SHP77 (cell line): ENCODE results near the gene USP24.
"Not testable (repeated sequence)": the region's sequence is repeated elsewhere in the genome, so short reads cannot be mapped to it uniquely, and the experiment has no call there.

Experiments used
- DNase-seq, 2 experiments: peaks; one replicate each; lab custom pipeline; 2025; lab: John Stamatoyannopoulos, UW

USP24 gene

DNA sequence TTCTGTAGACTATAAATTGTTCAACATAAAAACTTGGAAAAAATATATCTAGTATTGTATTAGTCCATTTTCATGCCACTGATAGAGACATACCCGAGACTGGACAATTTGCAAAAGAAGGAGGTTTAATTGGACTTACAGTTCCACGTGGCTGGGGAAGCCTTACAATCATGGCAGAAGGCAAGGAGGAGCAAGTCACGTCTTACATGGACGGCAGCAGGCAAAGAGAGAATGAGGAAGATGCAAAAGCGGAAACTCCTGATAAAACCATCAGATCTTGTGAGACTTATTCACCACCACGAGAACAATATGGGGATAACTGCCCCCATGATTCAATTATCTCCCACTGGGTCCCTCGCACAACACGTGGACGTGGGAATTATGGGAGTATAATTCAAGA lies 15.4 kb downstream of the USP24 start:
- not testable (repeated sequence) for DNase-seq

- DNase-seq: no peak
Measured at GRCh38 chr1:55198044-55198443, 17.1 kb downstream of the USP24 start.

GRCh38 chr1:55197099-55197498 lies 18.1 kb downstream of the USP24 start:
- no peak for DNase-seq

DNA sequence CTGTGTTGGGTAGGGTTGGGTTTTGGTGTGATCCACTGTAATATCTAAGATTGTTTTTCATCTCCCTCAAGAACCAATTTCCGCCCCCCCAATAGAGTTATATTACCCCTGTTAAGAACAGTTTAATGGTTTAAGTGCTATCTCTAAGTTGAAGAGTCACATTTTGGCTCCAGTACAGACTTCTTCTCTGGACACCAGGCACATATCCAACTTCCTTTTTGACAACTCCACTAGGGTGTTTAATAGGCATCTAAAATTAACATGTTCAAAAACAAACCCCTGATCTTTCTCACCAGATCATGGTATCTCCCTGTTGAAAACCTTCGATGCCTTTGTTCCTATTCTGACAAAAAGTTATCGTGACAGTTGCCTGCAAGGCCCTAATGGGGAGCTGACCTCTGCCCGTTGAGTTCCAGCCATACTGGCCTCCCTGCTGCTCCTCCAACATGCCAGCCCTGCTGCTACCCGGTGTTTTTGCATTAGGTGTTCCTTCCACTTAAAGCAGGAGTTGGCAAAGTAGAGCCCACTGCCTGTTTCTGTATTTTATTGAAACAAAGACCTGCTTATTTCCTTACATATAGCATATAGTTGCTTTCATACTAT lies 18.6 kb downstream of the USP24 start:
- DNase-seq: no peak

- no peak for DNase-seq
Measured at GRCh38 chr1:55195521-55196233, 19.5 kb downstream of the USP24 start.

DNA sequence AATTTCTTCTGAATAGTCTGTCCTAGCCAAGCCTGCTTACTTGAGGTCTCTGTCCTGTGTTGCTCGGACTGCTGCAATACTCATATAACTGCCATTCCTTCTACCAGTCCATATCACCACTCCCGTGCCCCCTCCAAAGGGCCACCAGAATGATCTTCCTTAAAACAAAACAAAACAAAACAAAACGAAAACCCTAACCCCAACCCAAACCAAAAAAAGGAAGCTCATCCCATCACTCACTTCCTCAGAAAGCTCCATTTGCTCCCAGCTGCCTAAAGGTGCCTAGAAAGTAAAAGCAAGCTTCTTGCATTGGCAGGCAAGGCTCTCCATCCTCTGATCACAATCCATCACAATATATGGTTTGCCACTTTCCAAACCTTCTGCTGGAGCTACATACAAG lies 20.3 kb downstream of the USP24 start:
- DNase-seq: no peak

GRCh38 chr1:55192093-55192492 lies 23.1 kb downstream of the USP24 start:
- no peak for DNase-seq

GRCh38 chr1:55191219-55191952 lies 23.8 kb downstream of the USP24 start:
- DNase-seq: not testable (repeated sequence)

DNA sequence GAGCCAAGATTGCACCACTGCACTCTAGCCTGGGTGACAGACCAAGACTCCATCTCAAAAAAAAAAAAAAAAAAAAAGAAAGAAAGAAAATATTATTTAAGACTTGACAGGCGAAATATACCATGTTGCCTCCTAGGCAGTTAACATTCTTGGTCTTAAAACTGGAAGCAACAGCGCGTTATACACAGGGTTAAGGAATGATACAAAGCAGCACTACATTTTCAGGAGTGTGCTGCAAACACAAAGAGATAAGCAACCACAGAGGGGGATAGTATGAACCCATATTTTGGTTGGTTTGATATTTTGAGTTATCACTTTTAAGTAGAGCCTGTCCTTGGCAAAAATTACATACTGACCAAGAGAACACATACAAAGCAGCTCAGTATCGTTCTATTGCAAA lies 25.1 kb downstream of the USP24 start:
- no peak for DNase-seq

- no peak for DNase-seq
Measured at GRCh38 chr1:55188909-55189308, 26.3 kb downstream of the USP24 start.

DNA sequence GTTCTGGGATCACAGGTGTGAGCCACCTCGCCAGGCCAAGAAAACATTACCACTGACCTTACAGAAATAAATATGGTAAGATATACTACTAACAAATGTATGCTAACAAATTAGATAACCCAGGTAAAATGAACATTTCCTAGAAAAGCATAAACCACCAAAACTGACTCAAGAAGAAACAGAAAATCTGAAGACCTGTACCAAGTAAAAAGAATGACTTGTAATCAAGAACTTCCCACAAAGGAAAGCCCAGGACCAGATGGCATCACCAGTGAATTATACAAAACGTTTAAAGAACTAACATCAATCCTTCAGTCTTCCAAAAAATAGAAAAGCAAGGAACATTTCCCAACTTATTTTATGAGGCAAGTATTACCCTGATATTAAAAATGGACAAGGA lies 29.3 kb downstream of the USP24 start:
- no peak for DNase-seq

DNA sequence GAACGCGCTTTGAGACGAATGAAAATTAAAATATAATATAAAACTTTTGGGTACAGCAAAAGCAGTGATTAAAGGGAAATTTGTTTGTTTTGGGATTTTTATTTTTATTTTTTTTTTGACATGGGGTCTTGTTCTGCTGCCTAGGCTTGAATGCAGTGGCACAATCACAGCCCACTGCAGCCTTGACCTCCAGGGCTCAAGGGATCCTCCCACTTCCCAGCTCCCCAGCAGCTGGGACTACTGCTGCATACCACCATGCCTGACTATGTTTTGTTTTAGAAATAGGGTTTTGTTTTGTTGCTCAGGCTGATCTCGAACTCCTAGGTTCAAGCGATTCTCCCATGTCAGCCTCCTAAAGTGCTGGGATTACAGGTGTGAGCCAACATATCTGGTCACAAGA lies 30.3 kb downstream of the USP24 start:
- DNase-seq: no peak

DNA sequence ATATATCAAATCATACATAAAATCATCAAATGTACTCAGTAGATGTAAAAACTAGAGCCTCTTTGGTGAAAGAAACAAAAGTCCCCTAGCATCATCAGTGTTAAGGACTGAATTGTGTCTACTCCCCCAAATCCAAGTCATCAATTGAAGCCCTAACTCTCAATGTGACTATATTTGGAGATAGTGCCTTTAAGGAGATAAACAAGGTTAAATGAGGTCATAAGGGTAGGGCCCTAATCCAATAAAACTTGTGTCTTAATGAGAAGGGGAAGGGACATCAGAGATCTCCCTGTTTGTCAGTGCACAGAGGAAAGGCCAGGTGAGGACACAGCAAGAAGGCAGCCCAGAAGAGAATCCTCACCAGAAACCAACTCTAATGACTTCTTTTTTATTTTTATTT lies 33.5 kb downstream of the USP24 start:
- DNase-seq: no peak

GRCh38 chr1:55180075-55180670 lies 35.0 kb downstream of the USP24 start:
- no peak for DNase-seq

DNA sequence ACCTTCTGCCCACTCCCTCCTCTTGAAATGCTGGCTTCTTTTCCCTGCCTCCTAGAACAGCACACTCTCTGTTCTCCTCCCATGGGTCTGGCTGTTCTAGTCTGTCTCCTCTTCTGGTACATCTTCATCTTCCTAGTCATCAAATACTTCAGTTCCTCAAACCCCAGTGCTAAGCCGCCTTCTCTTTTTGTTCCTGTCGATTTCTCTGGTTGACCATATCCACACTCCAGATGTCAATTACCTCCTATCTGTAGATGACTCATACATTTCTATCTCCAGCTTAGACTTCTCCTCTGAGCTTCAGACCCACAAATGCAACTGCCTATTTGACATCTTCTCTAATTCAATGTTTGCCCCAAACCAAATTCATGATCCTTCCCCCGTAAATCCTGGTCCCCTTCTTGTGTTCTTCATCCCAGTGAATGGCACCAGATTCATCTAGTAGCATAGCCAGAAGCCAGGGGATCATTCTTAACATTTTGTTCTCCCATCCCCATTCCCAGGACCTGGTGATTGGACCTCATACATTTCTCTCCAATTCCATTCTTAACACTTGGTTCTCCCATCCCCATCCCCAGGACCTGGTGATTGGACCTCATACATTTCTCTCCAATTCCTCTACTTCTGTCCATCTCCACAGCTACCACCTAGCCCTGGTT lies 35.9 kb downstream of the USP24 start:
- DNase-seq: no peak

DNA sequence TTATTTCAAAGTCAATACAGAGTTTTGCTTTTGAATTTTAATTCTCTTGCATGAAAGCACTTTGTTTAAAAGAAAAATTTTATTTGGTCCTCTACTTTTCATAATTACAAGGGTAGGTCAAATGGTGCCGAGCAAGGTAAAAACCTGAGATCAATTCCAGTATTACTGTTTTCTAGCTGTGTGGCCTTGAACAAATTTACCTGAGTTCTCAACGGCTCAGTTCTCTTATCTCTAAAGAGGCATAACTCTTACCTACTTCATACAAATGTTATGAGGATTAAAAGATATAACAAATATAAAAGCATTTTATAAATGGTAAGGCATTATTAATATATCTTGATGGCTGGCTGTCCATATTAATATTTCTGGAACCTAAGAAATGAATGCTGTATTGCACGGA lies 42.5 kb downstream of the USP24 start:
- no peak for DNase-seq

GRCh38 chr1:55172272-55172671 lies 42.9 kb downstream of the USP24 start:
- DNase-seq: no peak

DNA sequence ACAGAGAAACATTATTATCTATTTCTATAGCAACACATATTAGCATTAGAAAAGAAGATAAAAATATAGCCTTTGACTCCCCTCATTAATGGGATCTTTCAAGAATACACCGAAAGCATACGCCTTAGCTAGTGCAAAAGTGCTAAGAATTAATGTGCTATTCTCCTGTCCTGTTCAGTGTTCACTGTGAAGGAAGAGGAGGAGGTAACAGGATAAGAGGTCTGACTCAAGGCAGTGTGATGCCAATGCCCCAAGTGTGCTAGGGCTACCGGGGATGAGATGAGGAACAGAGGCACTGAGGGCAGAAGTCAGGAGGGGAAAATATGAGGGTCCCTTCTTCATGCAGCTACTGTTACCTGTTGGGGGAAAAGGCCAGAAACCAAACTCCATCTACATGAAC lies 43.5 kb downstream of the USP24 start:
- no peak for DNase-seq

- DNase-seq: no peak
Measured at GRCh38 chr1:55170426-55170825, 44.7 kb downstream of the USP24 start.

DNA sequence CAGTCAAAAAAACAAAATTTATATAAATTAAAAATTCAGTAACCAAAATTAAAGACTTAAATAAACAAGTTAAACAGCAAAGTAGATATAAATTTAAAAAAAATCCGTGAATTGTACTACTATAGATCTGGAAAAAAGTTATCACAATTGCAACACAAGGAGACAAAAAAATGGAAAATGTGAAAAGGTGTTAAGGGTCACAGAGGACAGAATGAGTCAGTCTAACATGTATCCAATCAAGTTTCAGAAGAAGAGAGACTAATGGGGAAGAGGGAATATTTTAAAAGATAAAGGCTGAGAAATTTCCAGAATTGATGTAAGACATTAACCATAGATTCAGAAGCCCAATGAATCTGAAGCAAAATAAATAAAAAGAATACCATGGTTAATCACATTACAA lies 46.0 kb downstream of the USP24 start:
- DNase-seq: no peak

DNA sequence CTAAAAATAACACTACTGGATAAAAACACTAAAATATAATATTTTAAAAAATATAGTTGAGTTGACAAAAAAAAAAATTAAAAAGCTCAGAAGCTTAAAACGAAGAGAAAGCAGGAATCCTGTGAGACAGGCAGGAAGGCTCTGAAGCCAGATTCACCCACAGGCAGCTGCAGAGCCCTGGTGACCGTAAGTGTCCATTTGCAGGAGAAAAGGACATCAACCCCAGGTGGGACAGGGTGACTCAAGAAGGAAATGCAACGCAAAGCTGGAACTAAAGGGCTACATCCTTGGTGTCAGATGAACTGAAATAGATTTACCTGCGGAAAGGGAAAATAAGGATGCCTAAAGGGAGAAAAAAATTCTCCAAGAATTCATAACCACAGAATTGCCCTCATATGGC lies 46.8 kb downstream of the USP24 start:
- DNase-seq: no peak

- DNase-seq: no peak
Measured at GRCh38 chr1:55167224-55167871, 47.8 kb downstream of the USP24 start.
